DND-41 (cell line): ENCODE results near the gene STAP2.

ENCODE experiments used
- ATAC-seq: fragments of 200-7000 bp; cut with Tn5 transposase; 3 replicates; pipeline ENCODE4 v1.9.1; 2021; ENCODE audit warnings: low read depth; ENCODE audit not compliant: insufficient read depth
- DNase-seq: peaks from one replicate; pipeline ENCODE4 v3.0.0-alpha.2; 2020
- H2AFZ ChIP-seq: 2 replicates; pipeline ENCODE4 v1.6.0; 2012; ENCODE audit warnings: low read depth, low read length
- H3K27ac ChIP-seq: 2 replicates; pipeline ENCODE4 v1.5.1; 2012; ENCODE audit warnings: low read length, inconsistent platforms
- H3K27me3 ChIP-seq: fragments of 200-600 bp; sonication (generic); 2 replicates; pipeline ENCODE4 v1.6.0; 2012; ENCODE audit warnings: low read length, mild to moderate bottlenecking, inconsistent platforms; ENCODE audit not compliant: insufficient read depth, poor library complexity
- H3K36me3 ChIP-seq: 2 replicates; pipeline ENCODE4 v1.5.1; 2012; ENCODE audit warnings: low read length, inconsistent platforms; ENCODE audit not compliant: insufficient read depth
- H3K4me1 ChIP-seq: 2 replicates; pipeline ENCODE4 v1.5.1; 2012; ENCODE audit warnings: mild to moderate bottlenecking, low read length; ENCODE audit not compliant: insufficient read depth
- H3K4me2 ChIP-seq: 2 replicates; pipeline ENCODE4 v1.6.0; 2012; ENCODE audit warnings: mild to moderate bottlenecking, moderate library complexity, low read length, inconsistent platforms; ENCODE audit not compliant: insufficient read depth
- H3K4me3 ChIP-seq, 2 experiments: fragments of 200-600 bp in 1 of 2; shearing (Covaris generic) in 1 of 2; 2 replicates each; pipeline ENCODE4 v1.5.1; 2012 to 2016; ENCODE audit warnings: inconsistent platforms in 2 of 2, low read length in 2 of 2, mild to moderate bottlenecking in 2 of 2, low read depth in 1 of 2, moderate library complexity in 1 of 2
- H3K79me2 ChIP-seq: 2 replicates; pipeline ENCODE4 v1.6.0; 2012; ENCODE audit warnings: low read length, inconsistent platforms; ENCODE audit not compliant: insufficient read depth
- H3K9ac ChIP-seq: 2 replicates; pipeline ENCODE4 v1.6.0; 2012; ENCODE audit warnings: low read depth, mild to moderate bottlenecking, inconsistent platforms, low read length, moderate library complexity
- H3K9me3 ChIP-seq: 2 replicates; pipeline ENCODE4 v1.5.1; 2012; ENCODE audit warnings: low read length, moderate library complexity, mild to moderate bottlenecking, inconsistent platforms; ENCODE audit not compliant: insufficient read depth, severe bottlenecking
- H4K20me1 ChIP-seq: 2 replicates; pipeline ENCODE4 v1.6.0; 2012; ENCODE audit warnings: low read length; ENCODE audit not compliant: insufficient read depth
- EZH2 ChIP-seq: IDR thresholded peaks from 3 replicates; pipeline ENCODE4 v1.6.1; 2012; ENCODE audit warnings: borderline replicate concordance, low read depth, mild to moderate bottlenecking, moderate library complexity, low read length, inconsistent platforms; ENCODE audit not compliant: severe bottlenecking
- TF ChIP-seq, protein P1 (sequence below): IDR thresholded peaks from 2 replicates; pipeline ENCODE4 v1.5.1; 2012; ENCODE audit warnings: borderline replicate concordance, low read length, moderate library complexity, mild to moderate bottlenecking; ENCODE audit not compliant: poor library complexity, severe bottlenecking; ENCODE audit errors: extremely low read depth

The STAP2 gene

GRCh38 chr19:4347521-4347920 lies 8.9 kb upstream of the STAP2 start:
- H3K4me1 ChIP-seq, result peaks cover 22% of the 10 kb centered on the region
- ATAC-seq, result no peak

DNA sequence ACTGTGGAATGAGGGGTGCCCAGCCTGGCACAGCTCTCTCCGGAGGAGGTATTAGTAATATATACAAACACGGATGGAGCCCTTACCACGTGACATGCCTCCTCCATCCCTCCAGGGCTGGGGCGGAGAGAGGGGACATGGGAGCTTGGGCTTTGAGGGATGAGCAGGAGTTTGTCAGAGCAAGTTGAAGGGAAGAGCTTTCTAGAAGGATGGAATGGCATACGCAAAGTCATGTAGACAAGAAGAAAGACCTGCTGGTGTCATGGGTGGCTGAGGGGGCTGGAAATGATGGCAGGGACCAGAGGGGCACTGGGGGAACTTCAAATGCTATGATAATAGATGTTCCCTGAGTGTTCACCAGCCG lies 7.4 kb upstream of the STAP2 start:
- peaks cover 39% of the 10 kb centered on the region for H3K36me3 ChIP-seq

More at GRCh38 chr19:4347521-4347920, 8.9 kb upstream of the STAP2 start:
- H3K27me3 ChIP-seq, result no peaks in the 10 kb centered on the region
- no peak overlapping the region for H3K9ac ChIP-seq
- H3K9me3 ChIP-seq, result no peaks in the 10 kb centered on the region
- H2AFZ ChIP-seq, result no peak overlapping the region
- H3K27ac ChIP-seq, result no peak overlapping the region
- H3K4me3 ChIP-seq, result no peak overlapping the region
- no peak overlapping the region for H3K4me2 ChIP-seq
- DNase-seq, result no peak
- peaks cover 39% of the 10 kb centered on the region for H3K36me3 ChIP-seq
- peaks cover 13% of the 10 kb centered on the region for H3K79me2 ChIP-seq
- H4K20me1 ChIP-seq, result peaks cover 15% of the 10 kb centered on the region
- TF ChIP-seq EZH2, result no peak
- TF ChIP-seq, protein P1, sequence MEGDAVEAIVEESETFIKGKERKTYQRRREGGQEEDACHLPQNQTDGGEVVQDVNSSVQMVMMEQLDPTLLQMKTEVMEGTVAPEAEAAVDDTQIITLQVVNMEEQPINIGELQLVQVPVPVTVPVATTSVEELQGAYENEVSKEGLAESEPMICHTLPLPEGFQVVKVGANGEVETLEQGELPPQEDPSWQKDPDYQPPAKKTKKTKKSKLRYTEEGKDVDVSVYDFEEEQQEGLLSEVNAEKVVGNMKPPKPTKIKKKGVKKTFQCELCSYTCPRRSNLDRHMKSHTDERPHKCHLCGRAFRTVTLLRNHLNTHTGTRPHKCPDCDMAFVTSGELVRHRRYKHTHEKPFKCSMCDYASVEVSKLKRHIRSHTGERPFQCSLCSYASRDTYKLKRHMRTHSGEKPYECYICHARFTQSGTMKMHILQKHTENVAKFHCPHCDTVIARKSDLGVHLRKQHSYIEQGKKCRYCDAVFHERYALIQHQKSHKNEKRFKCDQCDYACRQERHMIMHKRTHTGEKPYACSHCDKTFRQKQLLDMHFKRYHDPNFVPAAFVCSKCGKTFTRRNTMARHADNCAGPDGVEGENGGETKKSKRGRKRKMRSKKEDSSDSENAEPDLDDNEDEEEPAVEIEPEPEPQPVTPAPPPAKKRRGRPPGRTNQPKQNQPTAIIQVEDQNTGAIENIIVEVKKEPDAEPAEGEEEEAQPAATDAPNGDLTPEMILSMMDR, result no peak

GRCh38 chr19:4345342-4346019 lies 6.9 kb upstream of the STAP2 start:
- H3K4me1 ChIP-seq, result peaks cover 29% of the 10 kb centered on the region
- H3K4me3 ChIP-seq, result no peak overlapping the region
- TF ChIP-seq, protein P1, result no peak
- no peak for TF ChIP-seq EZH2
- no peak overlapping the region for H3K9ac ChIP-seq
- H3K4me2 ChIP-seq, result peak overlapping the region; percentile 12; the same call in 1 of the 2 replicates
- no peaks in the 10 kb centered on the region for H3K9me3 ChIP-seq
- no peaks in the 10 kb centered on the region for H3K27me3 ChIP-seq
- H3K36me3 ChIP-seq, result peaks cover 36% of the 10 kb centered on the region
- peaks cover 14% of the 10 kb centered on the region for H4K20me1 ChIP-seq
- peaks cover 13% of the 10 kb centered on the region for H3K79me2 ChIP-seq
- ATAC-seq (no peak), DNase-seq (no peak)
- H2AFZ ChIP-seq, result no peak overlapping the region
- H3K27ac ChIP-seq, result no peak overlapping the region

More for the DNA sequence above, 7.4 kb upstream of the STAP2 start:
- ATAC-seq (no peak), DNase-seq (no peak)
- H3K27ac ChIP-seq, result no peak overlapping the region
- peaks cover 29% of the 10 kb centered on the region for H3K4me1 ChIP-seq
- no peaks in the 10 kb centered on the region for H3K27me3 ChIP-seq
- no peak overlapping the region for H3K4me3 ChIP-seq
- no peak overlapping the region for H3K9ac ChIP-seq
- peaks cover 13% of the 10 kb centered on the region for H3K79me2 ChIP-seq
- TF ChIP-seq, protein P1, result no peak
- no peak for TF ChIP-seq EZH2
- peak overlapping the region; percentile 12; the same call in 1 of the 2 replicates for H3K4me2 ChIP-seq
- no peaks in the 10 kb centered on the region for H3K9me3 ChIP-seq
- H2AFZ ChIP-seq, result no peak overlapping the region
- peaks cover 15% of the 10 kb centered on the region for H4K20me1 ChIP-seq
